ENCODE results near the gene PCDHGA1.

DNA sequence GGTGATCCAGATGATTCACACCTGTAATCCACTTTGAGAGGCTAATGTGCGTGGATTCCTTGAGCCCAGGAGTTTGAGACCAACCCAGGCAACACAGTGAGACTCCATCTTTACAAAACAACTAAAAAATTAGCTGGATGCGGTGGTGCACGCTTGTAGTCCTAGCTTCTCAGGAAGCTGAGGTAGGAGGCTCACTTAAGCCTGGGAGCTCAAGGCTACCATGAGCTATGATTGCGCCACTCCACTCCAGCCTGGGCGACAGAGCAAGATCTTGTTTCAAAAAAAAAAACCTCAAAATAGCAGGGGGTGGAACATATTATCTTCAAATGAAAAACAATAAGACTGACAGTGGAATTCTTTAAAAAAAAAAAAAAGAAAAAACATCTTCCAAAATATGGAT is 217.6 kb downstream of the PCDHGA1 start:
- TF ChIP-seq POLR2A (IDR thresholded peaks at IDR 0.05), result no peak
- TF ChIP-seq, protein P1, sequence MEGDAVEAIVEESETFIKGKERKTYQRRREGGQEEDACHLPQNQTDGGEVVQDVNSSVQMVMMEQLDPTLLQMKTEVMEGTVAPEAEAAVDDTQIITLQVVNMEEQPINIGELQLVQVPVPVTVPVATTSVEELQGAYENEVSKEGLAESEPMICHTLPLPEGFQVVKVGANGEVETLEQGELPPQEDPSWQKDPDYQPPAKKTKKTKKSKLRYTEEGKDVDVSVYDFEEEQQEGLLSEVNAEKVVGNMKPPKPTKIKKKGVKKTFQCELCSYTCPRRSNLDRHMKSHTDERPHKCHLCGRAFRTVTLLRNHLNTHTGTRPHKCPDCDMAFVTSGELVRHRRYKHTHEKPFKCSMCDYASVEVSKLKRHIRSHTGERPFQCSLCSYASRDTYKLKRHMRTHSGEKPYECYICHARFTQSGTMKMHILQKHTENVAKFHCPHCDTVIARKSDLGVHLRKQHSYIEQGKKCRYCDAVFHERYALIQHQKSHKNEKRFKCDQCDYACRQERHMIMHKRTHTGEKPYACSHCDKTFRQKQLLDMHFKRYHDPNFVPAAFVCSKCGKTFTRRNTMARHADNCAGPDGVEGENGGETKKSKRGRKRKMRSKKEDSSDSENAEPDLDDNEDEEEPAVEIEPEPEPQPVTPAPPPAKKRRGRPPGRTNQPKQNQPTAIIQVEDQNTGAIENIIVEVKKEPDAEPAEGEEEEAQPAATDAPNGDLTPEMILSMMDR (IDR thresholded peaks at IDR 0.05), result no peak

All from right lobe of liver (tissue), 4 donors.